LNCAP (cell line): ENCODE measurements around the gene AMER3.

ENCODE experiments used
- CTCF ChIP-seq: fragments of 450-650 bp; IDR thresholded peaks from 2 replicates; pipeline ENCODE4 v1.5.1; 2017; ENCODE audit warnings: mild to moderate bottlenecking

The AMER3 gene

GRCh38 chr2:130744287-130745117, 10.8 kb upstream of the AMER3 start:
- no peak for TF ChIP-seq CTCF

- no peak for TF ChIP-seq CTCF
Observed at GRCh38 chr2:130749078-130749477, 6.3 kb upstream of the AMER3 start.

- TF ChIP-seq CTCF: no peak
Observed at GRCh38 chr2:130749641-130750040, 5.7 kb upstream of the AMER3 start.

GRCh38 chr2:130754811-130755210, 529 bp upstream of the AMER3 start:
- TF ChIP-seq CTCF: no peak

- TF ChIP-seq CTCF: 0 out of 2 replicates have a peak, but pooled peaks have one; percentile 18
Observed at GRCh38 chr2:130756053-130756873, 923 bp downstream of the AMER3 start.

GRCh38 chr2:130756874-130757668, 1.7 kb downstream of the AMER3 start:
- TF ChIP-seq CTCF: no peak
